RWPE1 (cell line): ENCODE results near the gene HSBP1L1.

ENCODE experiments used
- CTCF ChIA-PET: fragments of 350-600 bp; sonication (Branson Sonifier 250); formaldehyde crosslinking; extraction: SDS; loops from one replicate; lab custom pipeline; 2021; lab: Yijun Ruan, JAX
- POLR2A ChIA-PET: fragments of 400-600 bp; formaldehyde crosslinking; extraction: SDS; loops from one replicate; lab custom pipeline; 2020; ENCODE audit warnings: antibody characterized with exemption; ENCODE audit not compliant: low non-redundant PET; lab: Yijun Ruan, JAX
- DNase-seq: peaks from one replicate; pipeline ENCODE4 v3.0.0; 2012; ENCODE audit warnings: low spot score
- H3K27ac ChIP-seq: fragments of 450-650 bp; 2 replicates; pipeline ENCODE4 v1.5.1; 2017
- CTCF ChIP-seq: fragments of 450-650 bp; conservative IDR thresholded peaks from 2 replicates; pipeline ENCODE4 v1.5.1; 2017; ENCODE audit warnings: low read depth, mild to moderate bottlenecking

The HSBP1L1 gene

GRCh38 chr18:79972720-79973119 lies 8.3 kb downstream of the HSBP1L1 start:
- TF ChIP-seq CTCF, result no peak
- POLR2A ChIA-PET, result no interaction called here
- CTCF ChIA-PET, result interaction anchor here (0.7 kb wide), 1 partner anchor 218 kb away, joined by 3 read pairs; no protein-coding TSS in a partner anchor
- 0 out of 2 replicates have a peak overlapping the region, but pooled peaks have one; percentile 2 for H3K27ac ChIP-seq
- no peak for DNase-seq

- TF ChIP-seq CTCF, result no peak
- POLR2A ChIA-PET, result no interaction called here
- DNase-seq, result no peak
- CTCF ChIA-PET, result no interaction called here
- H3K27ac ChIP-seq, result no peak overlapping the region
Measured at GRCh38 chr18:79973517-79973916, 9.1 kb downstream of the HSBP1L1 start.

GRCh38 chr18:79974025-79974654 lies 9.7 kb downstream of the HSBP1L1 start:
- H3K27ac ChIP-seq, result no peak overlapping the region
- ChIA-PET CTCF (no interaction called here), POLR2A (no interaction called here)
- no peak for DNase-seq
- TF ChIP-seq CTCF, result no peak

- TF ChIP-seq CTCF, result no peak
- ChIA-PET CTCF (no interaction called here), POLR2A (no interaction called here)
- DNase-seq, result no peak
- H3K27ac ChIP-seq, result peak overlapping the region; percentile 79
Measured at GRCh38 chr18:79975043-79975442, 10.6 kb downstream of the HSBP1L1 start.

- no peak for TF ChIP-seq CTCF
- peak overlapping the region; percentile 79 for H3K27ac ChIP-seq
- DNase-seq, result no peak
- ChIA-PET POLR2A (no interaction called here), CTCF (no interaction called here)
Measured at GRCh38 chr18:79975985-79976680, 11.7 kb downstream of the HSBP1L1 start.

- POLR2A ChIA-PET, result no interaction called here
- TF ChIP-seq CTCF, result no peak
- CTCF ChIA-PET, result no interaction called here
- no peak overlapping the region for H3K27ac ChIP-seq
- DNase-seq, result no peak
Measured at GRCh38 chr18:79979843-79980242, 15.4 kb downstream of the HSBP1L1 start.
